ENCODE measurements around the gene RETN. TPM values are rescaled to one million over a fixed set of nuclear protein-coding genes. Genes with fewer than 3 reads are reported as not detected.
A peak's percentile ranks its signal among the peaks of the same experiment; 100 is the strongest.

Gene RETN
- total and polyA plus RNA-seq, 10 donors: 5.4 to 60.6 (median 17.4) TPM

DNA sequence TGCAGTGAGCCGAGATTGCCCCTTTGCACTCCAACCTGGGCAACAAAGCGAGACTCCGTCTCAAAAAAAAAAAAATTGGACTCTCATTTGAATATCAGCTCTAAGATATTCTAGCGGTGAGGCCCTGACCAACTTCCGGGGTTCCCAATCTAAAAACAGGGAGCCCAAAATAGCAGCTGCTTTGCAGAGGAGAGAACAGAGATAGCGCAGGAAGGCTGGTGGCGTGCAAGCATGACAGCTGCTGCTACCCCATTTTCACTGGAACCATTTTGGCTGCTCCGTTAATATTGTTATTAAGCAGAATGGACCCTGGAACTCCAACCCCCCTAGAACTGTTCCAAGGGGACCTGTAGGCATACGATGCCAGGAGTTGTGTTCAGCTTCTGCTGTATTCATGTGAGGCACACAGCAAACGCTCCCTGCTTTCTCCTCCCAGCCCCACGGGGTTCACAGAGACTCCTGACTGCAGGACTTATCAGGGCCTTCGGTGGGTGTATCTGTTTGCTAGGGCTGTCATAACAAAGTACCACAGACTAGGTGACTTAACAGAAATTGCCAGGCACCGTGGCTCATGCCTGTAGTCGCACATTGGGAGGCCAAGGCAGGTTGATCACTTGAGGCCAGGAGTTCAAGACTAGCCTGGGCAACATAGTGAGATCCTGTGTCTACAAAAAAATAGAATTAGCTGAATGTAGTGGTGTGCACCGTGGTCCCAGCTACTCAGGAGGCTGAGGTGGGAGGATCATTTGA is 20.4 kb upstream of the RETN start:
- Histone ChIP-seq H3K27ac (no peak overlapping the region), H3K4me3 (no peak overlapping the region), H3K4me1 (peaks cover 3 to 56% (median 17%) of the 10 kb centered on the region in 6 donors), H3K27me3 (replicated peaks in 1 of 7) (peaks cover 0 to 14% (median 0%) of the 10 kb centered on the region in 7 donors), H3K36me3 (peaks cover 0 to 41% (median 27%) of the 10 kb centered on the region in 6 donors), H3K9me3 (no peaks in the 10 kb centered on the region)
- no peak for DNase-seq
- WGBS, 5 donors: 83 to 88% (median 85%) methylated on average over 15 of the region's 15 CpGs
- intact Hi-C loops (cut with DNase I; ENCODE audit: low total_unique reads): no loop called here
- TF ChIP-seq POLR2AphosphoS5 (IDR thresholded peaks at IDR 0.05): no peak
- TF ChIP-seq, protein P1, sequence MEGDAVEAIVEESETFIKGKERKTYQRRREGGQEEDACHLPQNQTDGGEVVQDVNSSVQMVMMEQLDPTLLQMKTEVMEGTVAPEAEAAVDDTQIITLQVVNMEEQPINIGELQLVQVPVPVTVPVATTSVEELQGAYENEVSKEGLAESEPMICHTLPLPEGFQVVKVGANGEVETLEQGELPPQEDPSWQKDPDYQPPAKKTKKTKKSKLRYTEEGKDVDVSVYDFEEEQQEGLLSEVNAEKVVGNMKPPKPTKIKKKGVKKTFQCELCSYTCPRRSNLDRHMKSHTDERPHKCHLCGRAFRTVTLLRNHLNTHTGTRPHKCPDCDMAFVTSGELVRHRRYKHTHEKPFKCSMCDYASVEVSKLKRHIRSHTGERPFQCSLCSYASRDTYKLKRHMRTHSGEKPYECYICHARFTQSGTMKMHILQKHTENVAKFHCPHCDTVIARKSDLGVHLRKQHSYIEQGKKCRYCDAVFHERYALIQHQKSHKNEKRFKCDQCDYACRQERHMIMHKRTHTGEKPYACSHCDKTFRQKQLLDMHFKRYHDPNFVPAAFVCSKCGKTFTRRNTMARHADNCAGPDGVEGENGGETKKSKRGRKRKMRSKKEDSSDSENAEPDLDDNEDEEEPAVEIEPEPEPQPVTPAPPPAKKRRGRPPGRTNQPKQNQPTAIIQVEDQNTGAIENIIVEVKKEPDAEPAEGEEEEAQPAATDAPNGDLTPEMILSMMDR (IDR thresholded peaks at IDR 0.05 in 8 of 11, conservative IDR thresholded peaks at IDR 0.05 in 3 of 11): no peak
- no peak for TF ChIP-seq POLR2A (IDR thresholded peaks at IDR 0.05)

DNA sequence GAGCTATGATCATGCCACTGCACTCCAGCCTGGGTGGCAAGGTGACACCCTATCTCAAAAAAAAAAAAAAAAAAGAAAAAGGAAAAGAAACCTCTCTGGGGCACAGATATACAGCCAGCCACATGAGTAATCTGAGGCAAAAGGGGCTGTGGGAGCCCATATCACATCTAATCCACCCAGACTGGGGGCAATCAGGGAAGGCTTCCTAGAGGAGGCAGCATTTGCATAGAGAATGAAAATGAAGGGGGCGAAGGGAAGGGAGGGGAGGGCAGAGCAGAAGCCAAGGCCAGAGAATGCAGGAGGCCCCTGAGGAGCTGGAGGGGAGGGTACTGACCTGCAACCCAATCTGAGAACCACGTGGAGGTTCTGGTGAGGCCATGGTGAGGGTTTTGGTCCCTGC is 18.7 kb upstream of the RETN start:
- DNase-seq: no peak
- TF ChIP-seq POLR2A (IDR thresholded peaks at IDR 0.05) (no peak), POLR2AphosphoS5 (IDR thresholded peaks at IDR 0.05) (no peak)
- TF ChIP-seq, protein P1 (IDR thresholded peaks at IDR 0.05 in 8 of 11, conservative IDR thresholded peaks at IDR 0.05 in 3 of 11): no peak
- intact Hi-C loops (cut with DNase I; ENCODE audit: low total_unique reads): no loop called here
- Histone ChIP-seq H3K27ac (no peak overlapping the region), H3K9me3 (no peaks in the 10 kb centered on the region), H3K27me3 (replicated peaks in 1 of 7) (peaks cover 0 to 14% (median 0%) of the 10 kb centered on the region in 7 donors), H3K4me1 (peaks cover 3 to 61% (median 14%) of the 10 kb centered on the region in 6 donors), H3K36me3 (peaks cover 0 to 30% (median 19%) of the 10 kb centered on the region in 6 donors), H3K4me3 (no peak overlapping the region)
- WGBS, 5 donors: 40 to 54% (median 43%) methylated on average over 2 of the region's 2 CpGs

DNA sequence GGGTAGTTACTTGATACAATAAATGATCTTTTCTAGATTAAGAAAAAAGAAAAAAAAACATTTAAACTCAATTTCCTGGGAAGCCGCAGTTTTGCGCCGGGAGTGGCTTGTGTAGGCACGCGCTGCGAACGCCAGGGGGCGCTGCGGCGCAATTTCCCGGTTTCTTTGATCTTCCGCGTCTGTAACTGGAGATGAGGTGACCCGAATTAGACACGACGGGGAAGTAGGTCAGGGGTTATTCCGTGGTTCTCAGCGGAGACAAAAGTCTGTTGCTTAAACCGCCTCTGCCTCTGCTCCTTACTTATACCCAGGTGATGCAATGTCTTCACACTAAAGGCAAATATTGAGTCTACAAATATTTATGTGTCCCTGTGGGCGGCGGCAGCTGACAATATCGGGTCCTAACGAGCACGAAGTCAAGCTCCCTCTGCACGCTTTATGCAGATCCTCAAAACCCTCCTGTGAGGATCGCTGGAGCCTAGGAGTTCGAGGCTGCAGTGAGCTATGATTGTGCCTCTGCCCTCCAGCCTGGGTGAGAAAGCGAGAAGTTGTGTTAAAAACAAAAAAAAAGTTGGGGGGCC is 16.7 kb upstream of the RETN start:
- Histone ChIP-seq H3K4me1 (peaks cover 3 to 60% (median 14%) of the 10 kb centered on the region in 6 donors), H3K9me3 (no peaks in the 10 kb centered on the region), H3K27ac (peak overlapping the region in 7 of 8 donors; percentile 54 to 93 (median 84)), H3K27me3 (replicated peaks in 1 of 7) (peaks cover 0 to 14% (median 0%) of the 10 kb centered on the region in 7 donors), H3K4me3 (peak overlapping the region in 5 of 8 donors; percentile 6 to 61 (median 25)), H3K36me3 (peaks cover 0 to 11% (median 3%) of the 10 kb centered on the region in 6 donors)
- TF ChIP-seq, protein P1 (IDR thresholded peaks at IDR 0.05 in 8 of 11, conservative IDR thresholded peaks at IDR 0.05 in 3 of 11): peak; percentile 96 to 100 (median 99)
- TF ChIP-seq POLR2A (IDR thresholded peaks at IDR 0.05) (no peak), POLR2AphosphoS5 (IDR thresholded peaks at IDR 0.05) (peak; percentile 59 to 77 (median 75))
- DNase-seq: peak; percentile 96
- WGBS, 5 donors: 3 to 6% (median 4%) methylated on average over 28 of the region's 28 CpGs
- intact Hi-C loops (cut with DNase I; ENCODE audit: low total_unique reads): no loop called here

DNA sequence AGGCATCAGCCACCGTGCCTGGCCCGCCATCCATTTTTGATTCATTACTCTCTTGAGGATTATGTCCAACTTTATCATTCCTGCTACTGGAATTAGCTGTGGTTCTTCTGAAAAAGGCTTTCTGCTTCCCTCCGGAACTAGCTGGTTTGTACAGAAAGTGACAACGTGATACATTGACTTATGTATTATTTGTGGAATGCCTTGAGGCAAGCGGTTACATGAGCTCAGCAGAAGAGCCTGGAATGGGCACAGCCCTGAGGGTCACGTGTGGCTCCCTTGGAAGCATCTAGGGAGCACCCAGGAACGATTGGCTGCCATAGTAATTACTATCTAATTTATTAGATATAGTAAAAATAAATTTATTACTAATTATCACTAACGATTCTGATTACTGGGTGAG is 14.4 kb upstream of the RETN start:
- H3K36me3 ChIP-seq: no peaks in the 10 kb centered on the region
- intact Hi-C loops (cut with DNase I; ENCODE audit: low total_unique reads): no loop called here
- TF ChIP-seq POLR2AphosphoS5 (IDR thresholded peaks at IDR 0.05) (no peak), POLR2A (IDR thresholded peaks at IDR 0.05) (no peak)
- TF ChIP-seq, protein P1 (IDR thresholded peaks at IDR 0.05 in 8 of 11, conservative IDR thresholded peaks at IDR 0.05 in 3 of 11): no peak
- H3K27me3 ChIP-seq (replicated peaks in 1 of 7): peaks cover 0 to 14% (median 0%) of the 10 kb centered on the region in 7 donors
- H3K4me3 ChIP-seq: no peak overlapping the region
- DNase-seq: no peak
- no peaks in the 10 kb centered on the region for H3K9me3 ChIP-seq
- peak overlapping the region in 5 of 8 donors; percentile 83 to 93 (median 90) for H3K27ac ChIP-seq
- H3K4me1 ChIP-seq: peaks cover 3 to 78% (median 29%) of the 10 kb centered on the region in 6 donors
- WGBS, 5 donors: 61 to 86% (median 81%) methylated on average over 8 of the region's 8 CpGs

Measured in spleen (tissue), 11 donors.